Effector memory CD8-positive, alpha-beta T cell (primary cell): ENCODE measurements around the gene ARX.

Experiments
- ATAC-seq: fragments of 150-1000 bp; cut with Tn5 transposase; replicated peaks from 2 replicates; pipeline ENCODE4 v1.10.0; 2021; ENCODE audit warnings: mild to moderate bottlenecking, moderate library complexity
- DNase-seq, 3 experiments: peaks; one replicate each; pipeline ENCODE4 v3.0.0; 2021
- H3K27ac Mint-ChIP-seq, 2 donors: one replicate each; pipeline ENCODE4 v1.8.0; 2022; ENCODE audit warnings: mild to moderate bottlenecking in 2 of 2, mixed read lengths in 2 of 2, moderate library complexity in 2 of 2
- H3K27me3 Mint-ChIP-seq, 2 donors: one replicate each; pipeline ENCODE4 v1.8.0; 2022; ENCODE audit warnings: mixed read lengths in 2 of 2
- H3K36me3 Mint-ChIP-seq: one replicate; pipeline ENCODE4 v1.8.0; 2022; ENCODE audit warnings: mild to moderate bottlenecking, moderate library complexity, mixed read lengths; ENCODE audit not compliant: insufficient read depth
- H3K4me1 Mint-ChIP-seq, 2 donors: one replicate each; pipeline ENCODE4 v1.8.0; 2022; ENCODE audit warnings: low read depth in 2 of 2, mixed read lengths in 2 of 2
- H3K4me3 Mint-ChIP-seq, 2 donors: one replicate each; pipeline ENCODE4 v1.8.0; 2022; ENCODE audit warnings: mild to moderate bottlenecking in 2 of 2, mixed read lengths in 2 of 2, moderate library complexity in 2 of 2
- H3K9me3 Mint-ChIP-seq, 2 donors: one replicate each; pipeline ENCODE4 v1.8.0; 2022; ENCODE audit warnings: mixed read lengths in 2 of 2

Gene ARX

DNA sequence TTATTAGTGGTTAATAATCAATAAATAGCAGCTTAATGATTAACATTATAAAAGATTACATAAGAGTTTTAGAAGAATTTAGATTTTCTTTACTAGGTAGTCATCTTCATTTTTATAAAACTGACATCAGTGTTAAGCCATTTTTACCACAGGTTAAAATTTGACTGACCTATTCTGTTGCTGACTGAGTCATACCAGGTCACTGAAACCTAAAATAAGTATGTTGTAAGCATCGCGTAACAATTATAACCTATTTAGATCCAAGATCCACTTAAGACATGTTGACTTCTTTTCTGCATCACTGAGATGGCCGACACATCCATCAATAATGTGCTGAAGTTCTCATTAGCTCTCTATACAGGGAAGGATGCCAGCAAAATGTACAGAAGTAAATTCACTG, 36.7 kb downstream of the ARX start:
- H3K9me3 Mint-ChIP-seq, result no peaks in the 10 kb centered on the region
- ATAC-seq, result no peak

DNA sequence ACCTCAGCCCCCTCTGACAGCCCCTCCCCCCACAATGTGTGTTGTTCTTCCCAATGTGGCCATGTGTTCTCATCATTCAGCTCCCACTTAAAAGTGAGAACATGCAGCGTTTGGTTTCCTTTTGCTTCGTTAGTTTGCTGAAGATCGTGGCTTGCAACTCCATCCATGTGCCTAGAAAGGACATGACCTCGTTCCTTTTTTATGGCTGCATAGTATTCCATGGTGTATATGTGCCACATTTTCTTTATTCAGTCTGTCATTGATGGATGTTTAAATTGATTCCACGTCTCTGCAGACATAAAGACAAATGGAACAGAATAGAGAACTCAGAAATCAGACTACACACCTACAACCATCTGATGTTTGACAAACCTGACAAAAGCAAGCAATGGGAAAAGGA, 46.0 kb downstream of the ARX start:
- H3K36me3 Mint-ChIP-seq, result no peaks in the 10 kb centered on the region
- H3K4me1 Mint-ChIP-seq, result no peaks in the 10 kb centered on the region
- DNase-seq, result no peak
- ATAC-seq, result no peak
- H3K4me3 Mint-ChIP-seq, result no peak overlapping the region
- no peaks in the 10 kb centered on the region for H3K9me3 Mint-ChIP-seq
- H3K27me3 Mint-ChIP-seq, result no peaks in the 10 kb centered on the region
- H3K27ac Mint-ChIP-seq, result no peak overlapping the region

More for the DNA sequence above, 36.7 kb downstream of the ARX start:
- Mint-ChIP-seq H3K36me3 (no peaks in the 10 kb centered on the region), H3K27me3 (no peaks in the 10 kb centered on the region), H3K4me3 (no peak overlapping the region), H3K4me1 (no peaks in the 10 kb centered on the region), H3K27ac (no peak overlapping the region)
- no peak for DNase-seq

DNA sequence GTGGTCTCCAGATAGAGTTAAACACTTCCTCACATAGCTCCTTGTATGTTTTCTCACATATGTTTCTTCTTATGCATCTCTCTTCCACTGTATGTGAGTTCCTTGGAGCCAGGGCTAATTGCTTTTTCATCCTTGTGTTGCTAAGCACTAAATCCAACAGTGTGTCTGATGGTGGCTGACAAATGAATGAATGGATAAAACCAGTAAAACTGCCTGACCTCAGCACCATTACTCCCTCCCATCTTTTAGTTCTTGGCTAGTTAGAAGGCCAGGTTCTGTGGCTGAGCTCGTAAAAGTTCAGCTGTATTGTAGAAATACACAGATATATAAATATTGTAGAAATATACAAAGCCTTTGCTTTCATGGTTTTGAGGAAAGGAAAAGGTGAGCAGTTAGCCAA, 50.4 kb downstream of the ARX start:
- H3K9me3 Mint-ChIP-seq, result no peaks in the 10 kb centered on the region
- no peak for DNase-seq
- no peaks in the 10 kb centered on the region for H3K36me3 Mint-ChIP-seq
- H3K27me3 Mint-ChIP-seq, result no peaks in the 10 kb centered on the region
- H3K4me3 Mint-ChIP-seq, result no peak overlapping the region
- no peak overlapping the region for H3K27ac Mint-ChIP-seq
- no peak for ATAC-seq
- no peaks in the 10 kb centered on the region for H3K4me1 Mint-ChIP-seq

DNA sequence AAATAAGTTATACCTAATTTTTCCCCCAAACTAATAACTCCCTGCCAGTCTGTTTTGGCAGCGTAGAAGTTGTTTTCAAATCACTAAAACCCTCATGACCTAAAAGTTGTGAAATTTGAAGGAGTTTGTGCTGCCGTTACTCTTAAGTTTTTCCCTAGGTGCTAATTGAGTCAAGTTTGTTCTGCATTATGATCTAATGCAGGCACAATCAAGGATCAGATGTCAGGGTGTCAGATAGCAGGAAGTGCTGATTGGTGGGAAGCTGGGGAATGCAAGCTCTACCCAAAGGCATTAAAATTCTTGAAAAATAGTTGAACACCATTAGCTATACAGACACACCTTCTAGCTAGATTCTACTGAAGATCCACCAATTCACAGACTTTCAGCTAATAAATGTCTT, 51.9 kb downstream of the ARX start:
- ATAC-seq (no peak), DNase-seq (no peak)
- Mint-ChIP-seq H3K9me3 (no peaks in the 10 kb centered on the region), H3K4me3 (no peak overlapping the region), H3K27ac (no peak overlapping the region), H3K27me3 (no peaks in the 10 kb centered on the region), H3K4me1 (no peaks in the 10 kb centered on the region), H3K36me3 (no peaks in the 10 kb centered on the region)

DNA sequence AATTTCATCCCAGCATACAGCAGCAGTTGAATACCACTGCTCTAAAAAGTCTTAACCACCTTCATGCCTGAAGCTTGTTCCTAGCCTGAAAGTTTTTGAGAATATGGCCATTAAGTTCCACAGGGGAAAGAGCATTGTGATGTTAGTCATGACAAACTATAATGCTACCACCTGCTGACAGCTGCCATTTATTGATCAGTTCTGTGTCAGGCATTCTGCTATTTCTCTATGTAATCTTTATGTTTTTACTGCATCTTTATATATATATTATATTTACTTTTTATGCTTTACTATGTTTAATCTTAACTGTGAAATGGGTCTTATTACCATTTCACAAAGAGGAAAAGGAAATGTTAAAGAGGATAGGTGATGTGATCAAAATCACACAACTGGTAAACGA, 54.0 kb downstream of the ARX start:
- DNase-seq (no peak), ATAC-seq (no peak)
- Mint-ChIP-seq H3K9me3 (no peaks in the 10 kb centered on the region), H3K27me3 (no peaks in the 10 kb centered on the region), H3K27ac (no peak overlapping the region), H3K4me1 (no peaks in the 10 kb centered on the region), H3K36me3 (no peaks in the 10 kb centered on the region), H3K4me3 (no peak overlapping the region)

DNA sequence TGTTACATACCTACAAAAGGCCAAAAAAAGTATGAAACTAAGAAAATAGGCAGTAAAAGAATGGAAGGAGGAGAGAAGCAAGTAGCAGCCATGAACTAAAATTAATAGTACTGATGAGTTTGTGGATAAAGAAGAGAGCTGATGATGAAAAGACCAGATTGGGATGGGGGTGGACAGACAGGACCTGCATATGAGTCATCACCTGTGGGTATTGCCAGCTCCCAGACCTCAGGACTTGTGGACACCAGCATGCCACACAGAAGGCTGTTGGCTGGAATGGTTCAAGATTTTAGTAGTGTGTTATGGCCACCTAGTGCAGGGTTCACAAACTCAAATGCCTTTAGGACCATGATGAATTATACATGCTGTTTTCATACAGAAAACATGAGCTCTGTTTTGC, 58.9 kb downstream of the ARX start:
- Mint-ChIP-seq H3K27me3 (no peaks in the 10 kb centered on the region), H3K36me3 (no peaks in the 10 kb centered on the region), H3K27ac (no peak overlapping the region), H3K4me3 (no peak overlapping the region), H3K9me3 (no peaks in the 10 kb centered on the region), H3K4me1 (no peaks in the 10 kb centered on the region)
- ATAC-seq (no peak), DNase-seq (no peak)

DNA sequence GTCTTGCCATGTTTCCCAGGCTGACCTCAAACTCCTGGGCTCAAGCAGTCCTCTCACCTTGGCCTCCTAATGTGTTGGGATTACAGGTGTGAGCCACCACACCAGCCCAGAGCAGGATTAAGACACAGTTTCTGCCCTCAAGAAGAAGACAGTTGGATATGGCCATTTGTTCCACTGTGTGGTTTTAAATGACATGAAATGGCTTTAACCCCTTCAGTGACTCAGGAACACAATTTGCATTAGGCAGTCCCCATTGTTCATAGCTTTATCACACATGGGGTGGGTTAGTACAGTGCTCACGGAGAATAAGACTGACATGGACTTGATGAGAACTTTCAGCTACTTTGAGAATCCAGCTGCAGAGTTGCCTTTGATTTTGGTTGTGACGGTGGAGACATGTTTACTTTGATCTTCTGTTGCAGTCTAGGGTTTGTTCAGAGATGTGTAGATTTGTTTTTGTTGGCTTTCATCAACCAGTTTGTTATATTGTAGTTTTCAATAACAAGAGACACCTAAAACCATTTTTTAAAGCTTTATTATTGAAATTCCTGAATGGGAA, 60.3 kb downstream of the ARX start:
- ATAC-seq, result no peak
- Mint-ChIP-seq H3K36me3 (no peaks in the 10 kb centered on the region), H3K9me3 (no peaks in the 10 kb centered on the region), H3K4me1 (no peaks in the 10 kb centered on the region), H3K27ac (no peak overlapping the region), H3K27me3 (no peaks in the 10 kb centered on the region), H3K4me3 (no peak overlapping the region)
- no peak for DNase-seq

DNA sequence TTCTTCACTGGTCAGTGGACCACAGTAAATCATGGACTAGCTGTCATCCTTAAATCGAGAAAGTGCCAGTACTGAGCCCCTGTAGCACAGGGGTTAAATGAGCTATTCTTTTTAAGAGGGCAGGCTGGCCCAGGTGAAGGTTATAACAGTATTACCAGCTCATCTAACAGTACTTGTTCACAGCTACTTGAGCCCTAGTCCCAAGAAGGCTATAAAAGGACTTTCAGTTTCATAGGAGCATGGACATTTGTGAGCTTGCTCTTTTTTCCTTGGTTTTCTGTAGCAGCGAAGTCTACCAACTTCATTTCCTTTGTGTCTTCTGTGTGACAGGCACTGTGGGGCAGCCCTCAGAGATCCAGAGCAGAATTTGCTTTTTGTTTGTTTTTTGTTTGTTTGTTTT, 61.0 kb downstream of the ARX start:
- Mint-ChIP-seq H3K36me3 (no peaks in the 10 kb centered on the region), H3K27me3 (no peaks in the 10 kb centered on the region), H3K4me3 (no peak overlapping the region), H3K27ac (no peak overlapping the region), H3K4me1 (no peaks in the 10 kb centered on the region), H3K9me3 (no peaks in the 10 kb centered on the region)
- DNase-seq, result no peak
- no peak for ATAC-seq
